Non-pigmented ciliary epithelial cell (primary cell): ENCODE measurements around the gene CTXN3.

Source experiments
- DNase-seq: peaks from one replicate; pipeline ENCODE4 v3.0.0-alpha.2; 2010; ENCODE audit warnings: low read depth

Gene CTXN3

GRCh38 chr5:127700237-127700766 lies 51.4 kb downstream of the CTXN3 start:
- DNase-seq: no peak

GRCh38 chr5:127702434-127702833 lies 53.6 kb downstream of the CTXN3 start:
- no peak for DNase-seq

- no peak for DNase-seq
Observed at GRCh38 chr5:127702926-127703561, 54.2 kb downstream of the CTXN3 start, which contains the start of gene CCDC192. Gene CCDC192, plus strand, starts transcription at chr5:127703391. Its CDS starts 55 bp downstream, at chr5:127703446.

GRCh38 chr5:127705120-127705892 lies 56.4 kb downstream of the CTXN3 start:
- DNase-seq: peak; percentile 41

GRCh38 chr5:127706691-127707090 lies 57.8 kb downstream of the CTXN3 start:
- no peak for DNase-seq

- DNase-seq: no peak
Observed at GRCh38 chr5:127707209-127707608, 58.3 kb downstream of the CTXN3 start.
